ENCODE data around the gene SLC49A3. TPM values are rescaled to one million over a fixed set of nuclear protein-coding genes. Genes with fewer than 3 reads are reported as not detected.
"Not testable (repeated sequence)": the region's sequence is repeated elsewhere in the genome, so short reads cannot be mapped to it uniquely, and the experiment has no call there.

Gene SLC49A3
- 8.5 and 12.2 TPM in 2 replicates for total RNA-seq
- polyA plus RNA-seq = 12.8 and 19.8 TPM in 2 replicates

GRCh38 chr4:688854-689681, at the start of gene SLC49A3:
TSS of gene SLC49A3 (minus strand) at chr4:689151. CDS start at chr4:689127, 24 bp downstream.
- peaks cover 31% of the 10 kb centered on the region for H3K4me1 ChIP-seq (ENCODE audit: insufficient read depth)
- DNase-seq (ENCODE audit: low spot score) = peak; percentile 53
- peak within 1 kb of the TSS; percentile 38 for H3K4me3 ChIP-seq
- H3K36me3 ChIP-seq (replicated peaks; ENCODE audit: insufficient read depth, low read depth) = no peaks in the 10 kb centered on the region
- no peaks in the 10 kb centered on the region for H3K27me3 ChIP-seq
- H3K79me2 ChIP-seq = no peaks in the 10 kb centered on the region
- H3K4me2 ChIP-seq = peak within 1 kb of the TSS; percentile 84
- no peaks in the 10 kb centered on the region for H3K9me2 ChIP-seq (replicated peaks; ENCODE audit: insufficient read depth)
- H2AFZ ChIP-seq = peak within 1 kb of the TSS; percentile 55
- TF ChIP-seq EZH2 (IDR thresholded peaks at IDR 0.05; ENCODE audit: borderline replicate concordance) (no peak), CTCF (IDR thresholded peaks at IDR 0.05; ENCODE audit: poor library complexity) (no peak), EZH2phosphoT487 (IDR thresholded peaks at IDR 0.05; ENCODE audit: low read depth, severe bottlenecking, unreplicated experiment) (no peak)
- peak within 1 kb of the TSS; percentile 68 for H3K27ac ChIP-seq
- no peaks in the 10 kb centered on the region for H4K20me1 ChIP-seq (ENCODE audit: insufficient read depth, poor library complexity, severe bottlenecking)
- 26% methylated on average over 34 of the region's 59 CpGs for WGBS (ENCODE audit: low lambda C conversion rate, missing lambda C conversion rate)
- no peaks in the 10 kb centered on the region for H3K9me3 ChIP-seq (ENCODE audit: low read depth)

DNA sequence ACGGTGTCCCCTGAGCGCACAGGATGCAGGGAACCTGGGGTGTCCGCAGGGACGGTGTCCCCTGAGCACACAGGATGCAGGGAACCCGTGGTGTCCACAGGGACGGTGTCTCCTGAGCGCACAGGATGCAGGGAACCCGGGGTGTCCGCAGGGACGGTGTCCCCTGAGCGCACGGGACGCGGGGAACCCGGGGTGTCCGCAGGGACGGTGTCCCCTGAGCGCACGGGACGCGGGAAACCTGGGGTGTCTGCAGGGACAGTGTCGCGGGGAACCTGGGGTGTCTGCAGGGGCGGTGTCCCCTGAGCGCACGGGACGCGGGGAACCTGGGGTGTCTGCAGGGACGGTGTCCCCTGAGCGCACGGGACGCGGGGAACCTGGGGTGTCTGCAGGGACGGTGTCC, 47.6 kb upstream of the SLC49A3 start:
- not testable (repeated sequence) for H3K27me3 ChIP-seq; H3K4me3 ChIP-seq; H3K36me3 ChIP-seq (replicated peaks; ENCODE audit: insufficient read depth, low read depth); H3K9me3 ChIP-seq (ENCODE audit: low read depth); H3K4me2 ChIP-seq; H3K9me2 ChIP-seq (replicated peaks; ENCODE audit: insufficient read depth); H2AFZ ChIP-seq; H3K79me2 ChIP-seq; DNase-seq (ENCODE audit: low spot score); H3K4me1 ChIP-seq (ENCODE audit: insufficient read depth); H3K27ac ChIP-seq; H4K20me1 ChIP-seq (ENCODE audit: insufficient read depth, poor library complexity, severe bottlenecking)
- 98% methylated on average over 12 of the region's 34 CpGs for WGBS (ENCODE audit: low lambda C conversion rate, missing lambda C conversion rate)

- no peaks in the 10 kb centered on the region for H3K4me1 ChIP-seq (ENCODE audit: insufficient read depth)
- no peaks in the 10 kb centered on the region for H3K9me3 ChIP-seq (ENCODE audit: low read depth)
- H3K9me2 ChIP-seq (replicated peaks; ENCODE audit: insufficient read depth) = no peaks in the 10 kb centered on the region
- 95% methylated on average over 8 of the region's 8 CpGs for WGBS (ENCODE audit: low lambda C conversion rate, missing lambda C conversion rate)
- H3K27ac ChIP-seq = no peak overlapping the region
- no peak overlapping the region for H3K4me2 ChIP-seq
- no peaks in the 10 kb centered on the region for H3K27me3 ChIP-seq
- peaks cover 3% of the 10 kb centered on the region for H4K20me1 ChIP-seq (ENCODE audit: insufficient read depth, poor library complexity, severe bottlenecking)
- peaks cover 6% of the 10 kb centered on the region for H3K36me3 ChIP-seq (replicated peaks; ENCODE audit: insufficient read depth, low read depth)
- no peak for TF ChIP-seq EZH2 (IDR thresholded peaks at IDR 0.05; ENCODE audit: borderline replicate concordance)
- no peak for TF ChIP-seq EZH2phosphoT487 (IDR thresholded peaks at IDR 0.05; ENCODE audit: low read depth, severe bottlenecking, unreplicated experiment)
- no peak for TF ChIP-seq CTCF (IDR thresholded peaks at IDR 0.05; ENCODE audit: poor library complexity)
- no peak for DNase-seq (ENCODE audit: low spot score)
- H3K79me2 ChIP-seq = peaks cover 6% of the 10 kb centered on the region
- H2AFZ ChIP-seq = no peak overlapping the region
- H3K4me3 ChIP-seq = no peak overlapping the region
Measured at GRCh38 chr4:735583-735982, 46.6 kb upstream of the SLC49A3 start.

DNA sequence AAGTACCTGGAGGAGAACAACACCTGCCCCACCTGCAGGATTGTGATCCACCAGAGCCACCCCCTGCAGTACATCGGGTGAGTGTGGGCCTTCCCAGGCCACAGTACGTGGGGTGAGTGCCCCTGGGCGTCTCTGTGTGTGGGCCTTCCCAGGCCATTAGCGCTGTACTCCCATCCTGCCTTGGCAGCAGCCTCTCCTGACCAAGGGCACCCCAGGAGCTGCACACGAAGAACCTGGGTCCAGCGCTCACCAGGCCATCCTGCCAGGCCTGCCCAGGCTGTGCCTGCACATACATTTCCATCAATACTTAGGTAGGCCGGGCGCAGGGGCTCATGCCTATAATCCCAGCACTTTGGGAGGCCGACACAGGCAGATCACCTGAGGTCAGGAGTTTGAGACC, 46.0 kb upstream of the SLC49A3 start:
- H3K4me3 ChIP-seq = no peak overlapping the region
- H2AFZ ChIP-seq = no peak overlapping the region
- no peaks in the 10 kb centered on the region for H3K9me2 ChIP-seq (replicated peaks; ENCODE audit: insufficient read depth)
- H3K79me2 ChIP-seq = peaks cover 13% of the 10 kb centered on the region
- no peaks in the 10 kb centered on the region for H3K27me3 ChIP-seq
- no peak for TF ChIP-seq EZH2 (IDR thresholded peaks at IDR 0.05; ENCODE audit: borderline replicate concordance)
- no peak for TF ChIP-seq EZH2phosphoT487 (IDR thresholded peaks at IDR 0.05; ENCODE audit: low read depth, severe bottlenecking, unreplicated experiment)
- no peak for TF ChIP-seq CTCF (IDR thresholded peaks at IDR 0.05; ENCODE audit: poor library complexity)
- DNase-seq (ENCODE audit: low spot score) = no peak
- peaks cover 6% of the 10 kb centered on the region for H3K36me3 ChIP-seq (replicated peaks; ENCODE audit: insufficient read depth, low read depth)
- H3K4me1 ChIP-seq (ENCODE audit: insufficient read depth) = no peaks in the 10 kb centered on the region
- WGBS (ENCODE audit: low lambda C conversion rate, missing lambda C conversion rate) = 98% methylated on average over 9 of the region's 9 CpGs
- H3K27ac ChIP-seq = no peak overlapping the region
- H4K20me1 ChIP-seq (ENCODE audit: insufficient read depth, poor library complexity, severe bottlenecking) = peaks cover 3% of the 10 kb centered on the region
- H3K9me3 ChIP-seq (ENCODE audit: low read depth) = no peaks in the 10 kb centered on the region
- no peak overlapping the region for H3K4me2 ChIP-seq
